Measurements from ENCODE around the gene CLTA. TPM values are rescaled to one million over a fixed set of nuclear protein-coding genes. Genes with fewer than 3 reads are reported as not detected.

CLTA gene
- total and polyA plus RNA-seq, 10 of the 15 experiments (the other 5 are each of a cell fraction or from before 2014, with no cell fraction given) = 49.0 to 241 (median 168) TPM

GRCh38 chr9:36204906-36205547, 14.3 kb downstream of the CLTA start (continued):
- TF ChIP-seq CHD2 (IDR thresholded peaks at IDR 0.05; ENCODE audit: borderline replicate concordance, low read depth, low read length) (no peak), NFIC (IDR thresholded peaks at IDR 0.05; ENCODE audit: low read depth, low read length) (no peak)

- POLR2A ChIA-PET = interaction anchor here (0.6 kb wide), 1 partner anchor 8 kb away, joined by 4 read pairs; no protein-coding TSS in a partner anchor
- no peaks in the 10 kb centered on the region for H3K9me3 ChIP-seq (replicated peaks; ENCODE audit: control insufficient read depth, insufficient read depth, low read length)
- RAD21 ChIA-PET (ENCODE audit: unreplicated experiment) = interaction anchor here (0.9 kb wide), 1 partner anchor 16 kb away, joined by 4 read pairs; the partner anchor contains the start of gene CLTA
- CTCF ChIA-PET = interaction anchor here (0.6 to 2.4 kb wide), 4 partner anchors 13 to 122 kb away, joined by 3 to 12 read pairs (median 4); partner anchors contain the start of gene CLTA
- DNase-seq (ENCODE audit: low read depth, low spot score) (no peak), ATAC-seq (no peak), FAIRE-seq (no peak)
- no peak overlapping the region for H3K4me2 ChIP-seq (ENCODE audit: control insufficient read depth, insufficient read depth)
- H3K79me2 ChIP-seq (ENCODE audit: control insufficient read depth, insufficient read depth, low read length) = peaks cover 6% of the 10 kb centered on the region
- peaks cover 3% of the 10 kb centered on the region; the same call in 1 of the 2 replicates for H3K4me1 ChIP-seq (ENCODE audit: control insufficient read depth, insufficient read depth, low read length)
- in situ Hi-C loops (cut with MboI) (no loop called here), intact Hi-C loops (cut with micrococcal nuclease; ENCODE audit: unreplicated experiment) (no loop called here)
- no peak overlapping the region; the same call in 1 of the 2 replicates for H3K27ac ChIP-seq (ENCODE audit: control insufficient read depth, insufficient read depth)
- 95% methylated on average over 4 of the region's 4 CpGs for WGBS (ENCODE audit: insufficient coverage, insufficient replicate concordance, low lambda C conversion rate, missing lambda C conversion rate)
- BruUV-seq (replicated peaks) = no TSS peak
- peaks cover 12% of the 10 kb centered on the region; the same call in 1 of the 2 replicates for H4K20me1 ChIP-seq (ENCODE audit: control insufficient read depth, insufficient read depth)
- no peak overlapping the region for H2AFZ ChIP-seq (ENCODE audit: control insufficient read depth, low read depth, low read length)
- SMC1A ChIA-PET (ENCODE audit: uncharacterized antibody, unreplicated experiment) = interaction anchor here (1.4 kb wide), 1 partner anchor 8 kb away, joined by 3 read pairs; no protein-coding TSS in a partner anchor
- no peaks in the 10 kb centered on the region for H3K27me3 ChIP-seq (replicated peaks in 1 of 2; ENCODE audit: control insufficient read depth in 2 of 2, insufficient read depth in 2 of 2, low read length in 1 of 2)
- H3K36me3 ChIP-seq (ENCODE audit: control insufficient read depth in 2 of 2, insufficient read depth in 2 of 2, low read length in 1 of 2) = peaks cover 23 to 60% of the 10 kb centered on the region in 2 experiments
- no peak overlapping the region for H3K9ac ChIP-seq (ENCODE audit: control insufficient read depth, insufficient read depth, low read length)
- H3K4me3 ChIP-seq = no peak overlapping the region
- no peak for TF ChIP-seq USF1 (IDR thresholded peaks at IDR 0.05; ENCODE audit: borderline replicate concordance, extremely low read length, insufficient read depth, low read depth, low read length)
- TF ChIP-seq SP1 (IDR thresholded peaks at IDR 0.05; ENCODE audit: low read depth, low read length) = no peak
- no peak for TF ChIP-seq SUZ12 (IDR thresholded peaks at IDR 0.05; ENCODE audit: unreplicated experiment)
- TF ChIP-seq NR2C1 (IDR thresholded peaks at IDR 0.05) = no peak
- TF ChIP-seq MEF2A (IDR thresholded peaks at IDR 0.05; ENCODE audit: insufficient read depth, low read depth, low read length) = no peak
- TF ChIP-seq NKRF (conservative IDR thresholded peaks at IDR 0.05) = no peak
- TF ChIP-seq HDAC6 (IDR thresholded peaks at IDR 0.05; ENCODE audit: unreplicated experiment) = no peak
- TF ChIP-seq HSF1 (IDR thresholded peaks at IDR 0.05; ENCODE audit: low read depth, low read length) = no peak
- TF ChIP-seq RCOR1 (conservative IDR thresholded peaks at IDR 0.05; ENCODE audit: low read depth, low read length) = no peak
- no peak for TF ChIP-seq TCF3 (IDR thresholded peaks at IDR 0.05; ENCODE audit: borderline replicate concordance, insufficient read depth, low read depth, low read length)
- no peak for TF ChIP-seq MTA3 (IDR thresholded peaks at IDR 0.05; ENCODE audit: borderline replicate concordance, low read length)
- no peak for TF ChIP-seq KDM1A (IDR thresholded peaks at IDR 0.05; ENCODE audit: borderline replicate concordance)
- no peak for TF ChIP-seq YY1 (IDR thresholded peaks at IDR 0.05; ENCODE audit: low read depth, low read length)
- TF ChIP-seq PAX8 (IDR thresholded peaks at IDR 0.05) = no peak
- no peak for TF ChIP-seq CHD1 (IDR thresholded peaks at IDR 0.05; ENCODE audit: low read depth, low read length)
- TF ChIP-seq SREBF2 (IDR thresholded peaks at IDR 0.05; ENCODE audit: low read length) = no peak
- no peak for TF ChIP-seq JUND (IDR thresholded peaks at IDR 0.05; ENCODE audit: low read depth, low read length)
- TF ChIP-seq EED (IDR thresholded peaks at IDR 0.05; ENCODE audit: low read depth) = no peak
These were observed 16.3 kb downstream of the CLTA start for GRCh38 chr9:36207016-36207415.
